Endothelial cell of umbilical vein (primary cell): Measurements from ENCODE around the gene HPS4. TPM values are rescaled to one million over a fixed set of nuclear protein-coding genes. Genes with fewer than 3 reads are reported as not detected.

Source experiments
- BruUV-seq: library from RNA; stranded (reverse); fragments of 400-500 nt; replicated peaks from 2 replicates; lab custom pipeline; 2021; lab: Mats Ljungman, UMichigan
- CTCF ChIA-PET: fragments of 300-600, 350-600 bp; sonication (Branson Sonifier 250); formaldehyde crosslinking; loops from one replicate; lab custom pipeline; 2021; ENCODE audit warnings: antibody characterized with exemption, inconsistent platforms; lab: Charles Lee
- POLR2A ChIA-PET: fragments of 300-600, 350-600 bp; sonication (Branson Sonifier 250); formaldehyde crosslinking; loops from one replicate; lab custom pipeline; 2021; ENCODE audit warnings: antibody characterized with exemption, inconsistent platforms; lab: Charles Lee
- DNase-seq: peaks from one replicate; pipeline ENCODE4 v3.0.0-alpha.2; 2011; ENCODE audit warnings: low read depth, low spot score
- FAIRE-seq: peaks from 2 replicates; lab custom pipeline; 2011; peaks lifted over from hg19 to GRCh38; lab: Jason Lieb, UNC
- H2AFZ ChIP-seq: 2 replicates; pipeline ENCODE4 v1.6.0; 2012; ENCODE audit warnings: low read depth, low read length, control low read depth, inconsistent platforms
- H3K27ac ChIP-seq: 2 replicates; pipeline ENCODE4 v1.5.1; 2011; ENCODE audit warnings: low read depth, mild to moderate bottlenecking, control low read depth, low read length, moderate library complexity; ENCODE audit not compliant: insufficient read depth
- H3K27me3 ChIP-seq, 2 experiments: 2 replicates each; pipeline versions ENCODE4 v1.6.0 to v1.6.1; 2011; ENCODE audit warnings: low read length in 2 of 2, mixed read lengths in 1 of 2; ENCODE audit not compliant: control insufficient read depth in 2 of 2, insufficient read depth in 2 of 2
- H3K36me3 ChIP-seq, 2 experiments: 2 replicates in 1 of 2; 3 replicates in 1 of 2; pipeline ENCODE4 v1.5.1; 2011; ENCODE audit warnings: low read length in 2 of 2, mild to moderate bottlenecking in 1 of 2, moderate library complexity in 1 of 2; ENCODE audit not compliant: control insufficient read depth in 2 of 2, insufficient read depth in 2 of 2; ENCODE audit errors: extremely low read depth in 1 of 2
- H3K4me1 ChIP-seq: 3 replicates; pipeline ENCODE4 v1.5.1; 2011; ENCODE audit warnings: mild to moderate bottlenecking, low read length; ENCODE audit not compliant: control insufficient read depth, insufficient read depth; ENCODE audit errors: extremely low read depth
- H3K4me2 ChIP-seq: 2 replicates; pipeline ENCODE4 v1.6.1; 2011; ENCODE audit warnings: low read length, control low read depth, mixed read lengths; ENCODE audit not compliant: insufficient read depth
- H3K4me3 ChIP-seq, 3 experiments: fragments of 200-600 bp in 1 of 3; sonication (generic), shearing (Covaris generic) in 1 of 3; replicated peaks in 1 of 3; 2 replicates each; pipeline ENCODE4 v1.5.1; 2011 to 2016; ENCODE audit warnings: control low read depth in 3 of 3, low read length in 3 of 3, mild to moderate bottlenecking in 2 of 3, inconsistent platforms in 1 of 3, low read depth in 1 of 3, moderate library complexity in 1 of 3; ENCODE audit not compliant: insufficient read depth in 1 of 3
- H3K79me2 ChIP-seq: 2 replicates; pipeline ENCODE4 v1.6.0; 2012; ENCODE audit warnings: low read length, inconsistent platforms; ENCODE audit not compliant: control insufficient read depth, insufficient read depth
- H3K9ac ChIP-seq: replicated peaks from 2 replicates; pipeline ENCODE3; 2011; ENCODE audit warnings: low read length, control low read depth; ENCODE audit not compliant: insufficient read depth; ENCODE audit errors: extremely low read depth
- H3K9me1 ChIP-seq: replicated peaks from 3 replicates; pipeline ENCODE4 v1.6.0; 2011; ENCODE audit warnings: mild to moderate bottlenecking, low read length; ENCODE audit not compliant: control insufficient read depth, insufficient read depth; ENCODE audit errors: extremely low read depth
- H3K9me3 ChIP-seq: replicated peaks from 2 replicates; pipeline ENCODE4 v1.5.1; 2012; ENCODE audit warnings: low read length, inconsistent platforms; ENCODE audit not compliant: control insufficient read depth, insufficient read depth
- H4K20me1 ChIP-seq: replicated peaks from 2 replicates; pipeline ENCODE3; 2011; ENCODE audit warnings: mild to moderate bottlenecking, low read length; ENCODE audit not compliant: control insufficient read depth, insufficient read depth; ENCODE audit errors: extremely low read depth
- EZH2 ChIP-seq: IDR thresholded peaks from 2 replicates; pipeline ENCODE4 v1.6.1; 2012; ENCODE audit warnings: borderline replicate concordance, low read depth, mild to moderate bottlenecking, moderate library complexity, low read length, inconsistent platforms; ENCODE audit not compliant: severe bottlenecking
- FOS ChIP-seq: IDR thresholded peaks from 2 replicates; pipeline ENCODE4 v1.6.1; 2011; ENCODE audit warnings: mild to moderate bottlenecking, low read length, moderate library complexity, borderline replicate concordance; ENCODE audit not compliant: insufficient read depth
- GATA2 ChIP-seq: IDR thresholded peaks from 2 replicates; pipeline ENCODE4 v1.7.0; 2011; ENCODE audit warnings: low read depth, mild to moderate bottlenecking, moderate library complexity, mixed read lengths, low read length; ENCODE audit not compliant: insufficient read length, insufficient read depth
- JUN ChIP-seq: IDR thresholded peaks from 2 replicates; pipeline ENCODE4 v1.6.1; 2011; ENCODE audit warnings: borderline replicate concordance, low read depth; ENCODE audit not compliant: insufficient read length, insufficient read depth
- MYC ChIP-seq: IDR thresholded peaks from one replicate; pipeline ENCODE4 v1.6.1; 2011; ENCODE audit warnings: mild to moderate bottlenecking, low read depth, low read length
- POLR2A ChIP-seq: IDR thresholded peaks from 2 replicates; pipeline ENCODE4 v1.6.1; 2012; ENCODE audit warnings: low read depth, mild to moderate bottlenecking, control low read depth, low read length
- POLR2AphosphoS5 ChIP-seq: IDR thresholded peaks from 2 replicates; pipeline ENCODE4 v1.6.1; 2012; ENCODE audit warnings: low read depth, mild to moderate bottlenecking, control low read depth, low read length, moderate library complexity; ENCODE audit not compliant: insufficient read depth
- dilution Hi-C: fragments of 300-500 bp; cut with MboI; formaldehyde crosslinking; loops from one replicate; pipeline ENCODE4 v1.15.0; 2019; ENCODE audit warnings: low sequenced_read_pairs; ENCODE audit not compliant: extremely low pct_ligation_motif_present
- intact Hi-C: fragments of 100-400 bp; cut with micrococcal nuclease; formaldehyde crosslinking; loops from one replicate; pipeline ENCODE4 v1.10.0; 2022
- polyA plus RNA-seq, 4 experiments: library from polyadenylated mRNA; depleted of rRNA in 3 of 4; stranded (reverse) in 3 of 4; unstranded in 1 of 4; fragments of >200 nt; gene quantifications; 2 replicates each; pipeline versions ENCODE4 v1.2.1 to v1.2.3, GENCODE V29; 2011 to 2012; ENCODE audit warnings: missing spikeins in 1 of 4
- total RNA-seq: library from RNA; stranded (reverse); gene quantifications from 2 replicates; pipeline ENCODE4 v1.2.3, GENCODE V29; 2021
- TF ChIP-seq, protein P1 (sequence below), 2 donors: IDR thresholded peaks; 1 replicate in 1 of 2; 2 replicates in 1 of 2; pipeline ENCODE4 v1.5.1; 2011; ENCODE audit warnings: low read length in 2 of 2, mild to moderate bottlenecking in 2 of 2, moderate library complexity in 2 of 2, control low read depth in 1 of 2, inconsistent platforms in 1 of 2, low read depth in 1 of 2; ENCODE audit not compliant: insufficient read depth in 1 of 2; ENCODE audit errors: extremely low read depth in 1 of 2
- TF ChIP-seq, protein P2 (sequence below): IDR thresholded peaks from 2 replicates; pipeline ENCODE4 v1.6.1; 2011; ENCODE audit not compliant: insufficient read depth, insufficient read length

The HPS4 gene
- total and polyA plus RNA-seq, 2 donors (not counting 3 experiments of a cell fraction or from before 2014, with no cell fraction given), result 28.4 to 29.7 TPM

DNA sequence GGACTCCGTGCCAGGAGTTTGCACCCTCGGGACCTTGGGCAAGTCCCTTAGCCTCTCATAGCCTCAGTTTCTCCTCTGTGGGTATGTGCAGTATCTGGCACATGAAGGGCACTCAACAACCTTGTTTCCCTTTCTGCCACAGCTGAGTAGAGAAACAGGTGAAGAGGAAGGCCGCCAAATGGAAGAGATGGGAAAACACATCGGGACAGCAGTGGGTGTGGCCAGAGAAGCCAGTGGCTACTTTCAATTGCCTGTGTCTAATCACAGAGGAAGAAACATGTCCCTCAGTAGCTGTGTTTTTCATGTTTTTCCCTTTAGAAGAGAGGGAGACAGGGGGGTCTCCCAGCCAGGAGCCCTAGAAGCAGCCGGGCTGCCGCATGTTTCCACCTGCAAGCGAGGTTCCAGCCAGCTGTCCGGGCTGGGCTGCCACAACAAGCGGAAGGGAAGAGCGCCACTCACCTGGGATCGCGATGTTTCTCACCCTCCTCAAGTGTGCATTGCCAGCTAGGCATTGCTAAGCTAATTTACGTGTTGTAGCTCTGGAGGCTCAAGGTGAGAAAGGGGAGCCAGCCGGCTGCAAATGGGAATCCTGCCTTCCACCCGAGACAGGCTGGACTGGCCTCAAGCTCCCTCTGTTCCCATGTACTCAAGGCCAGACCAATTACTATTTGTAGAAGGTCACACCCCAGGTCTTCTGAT lies 37.9 kb downstream of the HPS4 start:
- ChIA-PET POLR2A (no interaction called here), CTCF (interaction anchor here (1.1 kb wide), 2 partner anchors 78 to 81 kb away, joined by 3 to 4 read pairs; no protein-coding TSS in a partner anchor)
- H3K27me3 ChIP-seq, result no peaks in the 10 kb centered on the region
- intact Hi-C loops (no loop called here), dilution Hi-C loops (no loop called here)
- H3K9me1 ChIP-seq, result no peaks in the 10 kb centered on the region
- H3K9me3 ChIP-seq, result no peaks in the 10 kb centered on the region
- FAIRE-seq (no peak), DNase-seq (no peak)
- no TSS peak for BruUV-seq
- TF ChIP-seq, protein P1, sequence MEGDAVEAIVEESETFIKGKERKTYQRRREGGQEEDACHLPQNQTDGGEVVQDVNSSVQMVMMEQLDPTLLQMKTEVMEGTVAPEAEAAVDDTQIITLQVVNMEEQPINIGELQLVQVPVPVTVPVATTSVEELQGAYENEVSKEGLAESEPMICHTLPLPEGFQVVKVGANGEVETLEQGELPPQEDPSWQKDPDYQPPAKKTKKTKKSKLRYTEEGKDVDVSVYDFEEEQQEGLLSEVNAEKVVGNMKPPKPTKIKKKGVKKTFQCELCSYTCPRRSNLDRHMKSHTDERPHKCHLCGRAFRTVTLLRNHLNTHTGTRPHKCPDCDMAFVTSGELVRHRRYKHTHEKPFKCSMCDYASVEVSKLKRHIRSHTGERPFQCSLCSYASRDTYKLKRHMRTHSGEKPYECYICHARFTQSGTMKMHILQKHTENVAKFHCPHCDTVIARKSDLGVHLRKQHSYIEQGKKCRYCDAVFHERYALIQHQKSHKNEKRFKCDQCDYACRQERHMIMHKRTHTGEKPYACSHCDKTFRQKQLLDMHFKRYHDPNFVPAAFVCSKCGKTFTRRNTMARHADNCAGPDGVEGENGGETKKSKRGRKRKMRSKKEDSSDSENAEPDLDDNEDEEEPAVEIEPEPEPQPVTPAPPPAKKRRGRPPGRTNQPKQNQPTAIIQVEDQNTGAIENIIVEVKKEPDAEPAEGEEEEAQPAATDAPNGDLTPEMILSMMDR (IDR thresholded peaks at IDR 0.05; ENCODE audit: extremely low read depth in 1 of 2, insufficient read depth in 1 of 2, low read depth in 1 of 2, low read length in 2 of 2), result no peak
- TF ChIP-seq POLR2AphosphoS5 (no peak), GATA2 (no peak), EZH2 (no peak), MYC (no peak), POLR2A (no peak), FOS (no peak), JUN (no peak)
- TF ChIP-seq, protein P2, sequence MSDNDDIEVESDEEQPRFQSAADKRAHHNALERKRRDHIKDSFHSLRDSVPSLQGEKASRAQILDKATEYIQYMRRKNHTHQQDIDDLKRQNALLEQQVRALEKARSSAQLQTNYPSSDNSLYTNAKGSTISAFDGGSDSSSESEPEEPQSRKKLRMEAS, result no peak
- no peak overlapping the region for H3K27ac ChIP-seq
- H3K36me3 ChIP-seq, result peaks cover 0 to 2% of the 10 kb centered on the region in 2 experiments
- no peak overlapping the region for H2AFZ ChIP-seq
- H3K4me2 ChIP-seq, result no peak overlapping the region
- H3K79me2 ChIP-seq, result no peaks in the 10 kb centered on the region
- H3K9ac ChIP-seq, result no peak overlapping the region
- H3K4me1 ChIP-seq, result no peaks in the 10 kb centered on the region
- H4K20me1 ChIP-seq, result no peaks in the 10 kb centered on the region
- no peak overlapping the region for H3K4me3 ChIP-seq
